Erythroblast (primary cell): ENCODE results near the gene SLC38A5.

Experiments used
- GATA1 ChIP-seq: IDR thresholded peaks from 2 replicates; pipeline ENCODE4 v1.6.1; 2011; ENCODE audit warnings: low read depth, mild to moderate bottlenecking, control low read depth, low read length, moderate library complexity
- POLR2A ChIP-seq: IDR thresholded peaks from 2 replicates; pipeline ENCODE4 v1.6.1; 2011; ENCODE audit warnings: mild to moderate bottlenecking, low read length

- TF ChIP-seq POLR2A = no peak
- TF ChIP-seq GATA1 = no peak
Observed at GRCh38 chrX:48460031-48460430, 10.0 kb downstream of the SLC38A5 start.
